HCT116 (cell line): ENCODE results near the gene ZFYVE16.

ENCODE experiments used
- CEBPB ChIP-seq: IDR thresholded peaks from 2 replicates; pipeline ENCODE4 v1.6.1; 2012; ENCODE audit warnings: low read depth
- EGR1 ChIP-seq: IDR thresholded peaks from 2 replicates; pipeline ENCODE4 v1.6.1; 2012; ENCODE audit warnings: low read depth
- ELF1 ChIP-seq: IDR thresholded peaks from 2 replicates; pipeline ENCODE4 v1.6.1; 2012; ENCODE audit warnings: low read depth, borderline replicate concordance
- EZH2 ChIP-seq: fragments of 200-600 bp; sonication (generic); IDR thresholded peaks from 2 replicates; pipeline ENCODE4 v1.6.1; 2017; ENCODE audit warnings: antibody characterized with exemption, mixed run types
- EZH2phosphoT487 ChIP-seq: fragments of 200-600 bp; IDR thresholded peaks from 2 replicates; pipeline ENCODE4 v1.6.1; 2018; ENCODE audit warnings: antibody characterized with exemption, borderline replicate concordance
- FOSL1 ChIP-seq: IDR thresholded peaks from 2 replicates; pipeline ENCODE4 v1.6.1; 2012; ENCODE audit warnings: low read depth
- JUND ChIP-seq: IDR thresholded peaks from 2 replicates; pipeline ENCODE4 v1.6.1; 2012
- POLR2A ChIP-seq: IDR thresholded peaks from 2 replicates; pipeline ENCODE4 v1.7.0; 2011; ENCODE audit warnings: borderline replicate concordance; ENCODE audit not compliant: insufficient read depth, insufficient read length; ENCODE audit errors: extremely low read depth
- POLR2AphosphoS5 ChIP-seq: IDR thresholded peaks from 2 replicates; pipeline ENCODE4 v1.6.1; 2011; ENCODE audit warnings: mild to moderate bottlenecking, low read depth, low read length, moderate library complexity
- RAD21 ChIP-seq: IDR thresholded peaks from 2 replicates; pipeline ENCODE4 v1.6.1; 2012; ENCODE audit warnings: low read depth, mild to moderate bottlenecking
- SP1 ChIP-seq: IDR thresholded peaks from 2 replicates; pipeline ENCODE4 v1.6.1; 2012; ENCODE audit warnings: low read depth
- ZNF274 ChIP-seq: fragments of 200-500 bp; sonication (Bioruptor generic); IDR thresholded peaks from 2 replicates; pipeline ENCODE4 v1.6.1; 2014; ENCODE audit warnings: mild to moderate bottlenecking, low read depth, low read length, inconsistent platforms
- TF ChIP-seq, protein P1 (sequence below), 3 experiments: fragments of 200-600 bp in 1 of 3; sonication (generic) in 1 of 3; IDR thresholded peaks in 2 of 3; conservative IDR thresholded peaks in 1 of 3; 2 replicates each; pipeline ENCODE4 v1.5.1; 2012 to 2017; ENCODE audit warnings: low read depth in 2 of 3, low read length in 2 of 3, antibody characterized with exemption in 1 of 3, borderline replicate concordance in 1 of 3, control low read depth in 1 of 3, mild to moderate bottlenecking in 1 of 3, mixed read lengths in 1 of 3, mixed run types in 1 of 3, moderate library complexity in 1 of 3; ENCODE audit not compliant: insufficient read depth in 1 of 3
- TF ChIP-seq, protein P2 (sequence below): IDR thresholded peaks from 2 replicates; pipeline ENCODE4 v1.6.1; 2012; ENCODE audit warnings: low read depth

DNA sequence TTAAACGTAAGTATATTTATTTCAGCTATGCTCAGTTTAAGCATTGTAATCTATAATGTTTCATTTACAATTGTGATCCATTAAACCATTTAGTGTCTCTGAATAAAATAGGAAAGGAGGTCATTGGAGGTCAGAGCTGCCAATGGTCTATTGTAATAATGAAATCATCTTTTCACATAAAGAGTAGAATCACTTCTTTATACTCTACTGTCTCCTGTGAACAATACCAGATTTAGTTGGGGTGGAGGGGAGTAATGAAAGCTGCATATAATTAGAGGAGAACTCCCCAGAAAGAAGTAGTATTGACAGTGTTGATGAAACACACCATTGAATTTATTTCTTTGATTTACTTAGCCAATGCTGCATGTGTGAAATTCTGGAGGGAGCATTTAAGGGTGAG lies 35.1 kb upstream of the ZFYVE16 start:
- no peak for TF ChIP-seq EZH2
- no peak for TF ChIP-seq ELF1
- TF ChIP-seq POLR2A, result no peak
- no peak for TF ChIP-seq SP1
- TF ChIP-seq, protein P1, sequence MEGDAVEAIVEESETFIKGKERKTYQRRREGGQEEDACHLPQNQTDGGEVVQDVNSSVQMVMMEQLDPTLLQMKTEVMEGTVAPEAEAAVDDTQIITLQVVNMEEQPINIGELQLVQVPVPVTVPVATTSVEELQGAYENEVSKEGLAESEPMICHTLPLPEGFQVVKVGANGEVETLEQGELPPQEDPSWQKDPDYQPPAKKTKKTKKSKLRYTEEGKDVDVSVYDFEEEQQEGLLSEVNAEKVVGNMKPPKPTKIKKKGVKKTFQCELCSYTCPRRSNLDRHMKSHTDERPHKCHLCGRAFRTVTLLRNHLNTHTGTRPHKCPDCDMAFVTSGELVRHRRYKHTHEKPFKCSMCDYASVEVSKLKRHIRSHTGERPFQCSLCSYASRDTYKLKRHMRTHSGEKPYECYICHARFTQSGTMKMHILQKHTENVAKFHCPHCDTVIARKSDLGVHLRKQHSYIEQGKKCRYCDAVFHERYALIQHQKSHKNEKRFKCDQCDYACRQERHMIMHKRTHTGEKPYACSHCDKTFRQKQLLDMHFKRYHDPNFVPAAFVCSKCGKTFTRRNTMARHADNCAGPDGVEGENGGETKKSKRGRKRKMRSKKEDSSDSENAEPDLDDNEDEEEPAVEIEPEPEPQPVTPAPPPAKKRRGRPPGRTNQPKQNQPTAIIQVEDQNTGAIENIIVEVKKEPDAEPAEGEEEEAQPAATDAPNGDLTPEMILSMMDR (IDR thresholded peaks at IDR 0.05 in 2 of 3, conservative IDR thresholded peaks at IDR 0.05 in 1 of 3; ENCODE audit: borderline replicate concordance in 1 of 3, insufficient read depth in 1 of 3, low read depth in 2 of 3, low read length in 2 of 3), result no peak
- TF ChIP-seq POLR2AphosphoS5, result no peak
- TF ChIP-seq ZNF274, result no peak
- TF ChIP-seq CEBPB, result no peak
- TF ChIP-seq FOSL1, result no peak
- TF ChIP-seq RAD21, result no peak
- TF ChIP-seq EZH2phosphoT487, result no peak
- no peak for TF ChIP-seq EGR1
- TF ChIP-seq, protein P2, sequence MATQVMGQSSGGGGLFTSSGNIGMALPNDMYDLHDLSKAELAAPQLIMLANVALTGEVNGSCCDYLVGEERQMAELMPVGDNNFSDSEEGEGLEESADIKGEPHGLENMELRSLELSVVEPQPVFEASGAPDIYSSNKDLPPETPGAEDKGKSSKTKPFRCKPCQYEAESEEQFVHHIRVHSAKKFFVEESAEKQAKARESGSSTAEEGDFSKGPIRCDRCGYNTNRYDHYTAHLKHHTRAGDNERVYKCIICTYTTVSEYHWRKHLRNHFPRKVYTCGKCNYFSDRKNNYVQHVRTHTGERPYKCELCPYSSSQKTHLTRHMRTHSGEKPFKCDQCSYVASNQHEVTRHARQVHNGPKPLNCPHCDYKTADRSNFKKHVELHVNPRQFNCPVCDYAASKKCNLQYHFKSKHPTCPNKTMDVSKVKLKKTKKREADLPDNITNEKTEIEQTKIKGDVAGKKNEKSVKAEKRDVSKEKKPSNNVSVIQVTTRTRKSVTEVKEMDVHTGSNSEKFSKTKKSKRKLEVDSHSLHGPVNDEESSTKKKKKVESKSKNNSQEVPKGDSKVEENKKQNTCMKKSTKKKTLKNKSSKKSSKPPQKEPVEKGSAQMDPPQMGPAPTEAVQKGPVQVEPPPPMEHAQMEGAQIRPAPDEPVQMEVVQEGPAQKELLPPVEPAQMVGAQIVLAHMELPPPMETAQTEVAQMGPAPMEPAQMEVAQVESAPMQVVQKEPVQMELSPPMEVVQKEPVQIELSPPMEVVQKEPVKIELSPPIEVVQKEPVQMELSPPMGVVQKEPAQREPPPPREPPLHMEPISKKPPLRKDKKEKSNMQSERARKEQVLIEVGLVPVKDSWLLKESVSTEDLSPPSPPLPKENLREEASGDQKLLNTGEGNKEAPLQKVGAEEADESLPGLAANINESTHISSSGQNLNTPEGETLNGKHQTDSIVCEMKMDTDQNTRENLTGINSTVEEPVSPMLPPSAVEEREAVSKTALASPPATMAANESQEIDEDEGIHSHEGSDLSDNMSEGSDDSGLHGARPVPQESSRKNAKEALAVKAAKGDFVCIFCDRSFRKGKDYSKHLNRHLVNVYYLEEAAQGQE, result no peak
- no peak for TF ChIP-seq JUND
